Cardiac ventricle fibroblast (primary cell): ENCODE results near the gene SPNS2. TPM values are rescaled to one million over a fixed set of nuclear protein-coding genes. Genes with fewer than 3 reads are reported as not detected.

Source experiments
- total RNA-seq: library from RNA; depleted of rRNA; stranded (reverse); fragments of >200 nt; gene quantifications from 2 replicates; pipeline ENCODE4 v1.2.3, GENCODE V29; 2015

SPNS2 gene
- total RNA-seq, result 0.24 TPM in 1 of 2 replicates, not detected in the other

GRCh38 chr17:4498461-4499397 lies at the start of gene SPNS2:
Gene SPNS2, plus strand, starts transcription at chr17:4498881. Its CDS starts 167 bp downstream, at chr17:4499048.

GRCh38 chr17:4554997-4555799 lies 56.5 kb downstream of the SPNS2 start, which contains the start of gene MYBBP1A:
Gene MYBBP1A, minus strand, starts transcription at chr17:4555384. Its CDS starts 60 bp downstream, at chr17:4555324.

GRCh38 chr17:4560421-4560820 lies 61.7 kb downstream of the SPNS2 start, which contains the start of gene GGT6:
Gene GGT6, minus strand, starts transcription at chr17:4560577. Its CDS starts 56 bp downstream, at chr17:4560521.

GRCh38 chr17:4584101-4584916 lies 85.6 kb downstream of the SPNS2 start, which contains the start of gene SMTNL2:
Gene SMTNL2, plus strand, starts transcription at chr17:4584529. Its CDS starts 77 bp downstream, at chr17:4584606.

Other genes with a start within 250 kb of the SPNS2 start
- 39.3 and 39.6 TPM in 2 replicates for gene ANKFY1, start 234.9 kb upstream of the SPNS2 start, total RNA-seq
- gene UBE2G1, start 132.2 kb upstream of the SPNS2 start, total RNA-seq, result 27.8 and 37.3 TPM in 2 replicates
- not detected in 2 replicates for gene SPNS3, start 64.9 kb upstream of the SPNS2 start, total RNA-seq
- gene MYBBP1A, start 56.5 kb downstream of the SPNS2 start, total RNA-seq, result 49.3 and 58.6 TPM in 2 replicates
- not detected in 2 replicates for gene GGT6, start 61.7 kb downstream of the SPNS2 start, total RNA-seq
- not detected in 2 replicates for gene SMTNL2, start 85.6 kb downstream of the SPNS2 start, total RNA-seq
- gene ALOX15, start 142.8 kb downstream of the SPNS2 start, total RNA-seq, result 0.06 TPM in 1 of 2 replicates, not detected in the other
- 20.8 and 25.5 TPM in 2 replicates for gene PELP1, start 205.3 kb downstream of the SPNS2 start, total RNA-seq
- gene ARRB2, start 211.8 kb downstream of the SPNS2 start, total RNA-seq, result 0.94 and 4.9 TPM in 2 replicates
- 12.3 and 19.7 TPM in 2 replicates for gene MED11, start 232.5 kb downstream of the SPNS2 start, total RNA-seq
- 0.44 and 1.4 TPM in 2 replicates for gene ZMYND15, start 241.0 kb downstream of the SPNS2 start, total RNA-seq
- 6.5 and 10.0 TPM in 2 replicates for gene CXCL16, start 241.0 kb downstream of the SPNS2 start, total RNA-seq